Erythroblast (primary cell): Measurements from ENCODE around the gene DGKD.

Experiments used
- GATA1 ChIP-seq: IDR thresholded peaks from 2 replicates; pipeline ENCODE4 v1.6.1; 2011; ENCODE audit warnings: low read depth, mild to moderate bottlenecking, control low read depth, low read length, moderate library complexity
- POLR2A ChIP-seq: IDR thresholded peaks from 2 replicates; pipeline ENCODE4 v1.6.1; 2011; ENCODE audit warnings: mild to moderate bottlenecking, low read length

DNA sequence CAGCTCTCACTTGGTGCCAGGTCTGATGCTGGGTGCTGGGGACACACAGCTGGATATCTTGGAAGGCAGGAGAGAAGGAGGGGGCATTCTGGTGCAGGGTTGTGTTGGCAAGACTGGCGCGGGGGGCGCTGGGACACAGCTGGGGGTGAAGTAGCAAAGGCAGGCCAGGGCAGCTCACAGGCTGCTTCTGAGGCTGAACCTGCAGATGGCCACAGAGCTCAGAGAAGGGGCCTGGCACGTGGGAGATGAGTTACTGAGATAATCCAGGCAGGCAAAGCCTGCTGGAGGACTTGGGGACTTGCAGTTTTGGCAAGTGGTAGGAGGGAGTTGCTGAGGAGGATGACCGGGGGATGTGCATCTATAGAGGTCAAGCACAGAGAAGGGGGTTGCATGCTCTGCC, 16.2 kb upstream of the DGKD start:
- TF ChIP-seq POLR2A (no peak), GATA1 (no peak)
